ENCODE results near the gene PYGM. TPM values are rescaled to one million over a fixed set of nuclear protein-coding genes. Genes with fewer than 3 reads are reported as not detected.

The PYGM gene
- total and polyA plus RNA-seq, 2 donors (not counting 3 experiments of a cell fraction or from before 2014, with no cell fraction given), result 0.10 to 0.62 TPM

DNA sequence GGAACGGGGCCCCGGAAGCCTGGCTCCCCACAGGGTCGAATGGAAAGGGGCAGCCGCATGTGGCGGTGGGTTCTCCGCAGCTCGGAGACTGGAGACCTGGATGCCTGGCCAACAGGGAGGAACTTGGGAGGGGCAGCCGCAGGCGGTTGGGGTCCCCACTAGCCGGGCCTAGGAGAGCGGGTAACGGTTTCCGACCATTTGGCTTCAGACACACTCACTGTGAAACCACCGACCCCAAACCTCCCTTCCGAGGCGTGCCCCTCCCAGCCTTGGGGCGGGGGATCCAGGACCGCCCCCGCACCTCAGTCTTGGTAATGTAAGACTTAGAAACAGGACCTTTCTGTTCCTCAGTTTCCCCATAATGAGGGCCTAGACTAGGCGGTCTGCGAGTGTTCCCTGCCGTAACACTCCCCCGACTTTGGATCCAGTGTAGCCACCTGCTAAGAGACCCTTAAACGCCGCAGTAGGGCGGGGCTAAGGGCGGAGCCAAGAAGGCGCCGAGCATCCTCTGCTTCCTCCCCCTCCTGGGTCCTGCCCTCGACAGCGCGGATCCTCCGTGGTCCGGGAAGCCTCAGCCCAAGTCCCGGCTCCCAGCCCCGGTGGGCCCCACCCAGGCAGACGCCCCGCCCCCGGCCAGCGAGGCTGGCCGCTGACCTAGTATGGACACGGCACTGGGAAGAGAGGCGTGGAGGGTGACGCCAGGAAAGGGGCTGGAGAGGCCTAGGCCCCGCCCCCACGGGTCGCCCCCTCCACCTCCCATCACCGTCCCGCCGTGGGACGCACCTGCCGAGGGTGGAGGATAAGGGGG lies 14.0 kb downstream of the PYGM start:
- Histone ChIP-seq H3K4me3 (replicated peaks in 1 of 3; ENCODE audit: insufficient read depth in 1 of 3, low read depth in 1 of 3, low read length in 3 of 3) (peak overlapping the region; percentile 15 to 49 (median 32)), H2AFZ (ENCODE audit: low read depth, low read length) (peak overlapping the region; percentile 85), H3K27me3 (ENCODE audit: control insufficient read depth in 2 of 2, insufficient read depth in 2 of 2, low read length in 2 of 2) (peaks cover 27 to 32% of the 10 kb centered on the region in 2 experiments), H3K4me1 (ENCODE audit: control insufficient read depth, extremely low read depth, insufficient read depth, low read length) (peaks cover 13% of the 10 kb centered on the region), H3K27ac (ENCODE audit: insufficient read depth, low read depth, low read length) (no peak overlapping the region), H3K9me3 (replicated peaks; ENCODE audit: control insufficient read depth, insufficient read depth, low read length) (no peaks in the 10 kb centered on the region), H3K9ac (replicated peaks; ENCODE audit: extremely low read depth, insufficient read depth, low read length) (no peak overlapping the region), H3K36me3 (ENCODE audit: control insufficient read depth in 2 of 2, extremely low read depth in 1 of 2, insufficient read depth in 2 of 2, low read length in 2 of 2) (no peaks in the 10 kb centered on the region), H3K9me1 (replicated peaks; ENCODE audit: control insufficient read depth, extremely low read depth, insufficient read depth, low read length) (no peaks in the 10 kb centered on the region), H4K20me1 (replicated peaks; ENCODE audit: control insufficient read depth, extremely low read depth, insufficient read depth, low read length) (no peaks in the 10 kb centered on the region), H3K79me2 (ENCODE audit: control insufficient read depth, insufficient read depth, low read length) (no peaks in the 10 kb centered on the region), H3K4me2 (ENCODE audit: insufficient read depth, low read length) (peak overlapping the region; percentile 84)
- ChIA-PET CTCF (interaction anchor here (1.3 kb wide), 1 partner anchor 23 kb away, joined by 3 read pairs; the partner anchor contains the start of gene NRXN2), POLR2A (no interaction called here)
- peak; percentile 64 for DNase-seq (ENCODE audit: low read depth, low spot score)
- FAIRE-seq, result peak; percentile 65
- TSS peak; percentile 50 for BruUV-seq (replicated peaks)
- intact Hi-C loops (cut with micrococcal nuclease), result no loop called here
- dilution Hi-C loops (cut with MboI; ENCODE audit: extremely low pct_ligation_motif_present, low sequenced_read_pairs), result no loop called here
- TF ChIP-seq POLR2AphosphoS5 (IDR thresholded peaks at IDR 0.05; ENCODE audit: insufficient read depth, low read depth, low read length), result peak; percentile 28
- peak; percentile 64 for TF ChIP-seq EZH2 (IDR thresholded peaks at IDR 0.05; ENCODE audit: borderline replicate concordance, low read depth, low read length, severe bottlenecking)
- TF ChIP-seq, protein P1, sequence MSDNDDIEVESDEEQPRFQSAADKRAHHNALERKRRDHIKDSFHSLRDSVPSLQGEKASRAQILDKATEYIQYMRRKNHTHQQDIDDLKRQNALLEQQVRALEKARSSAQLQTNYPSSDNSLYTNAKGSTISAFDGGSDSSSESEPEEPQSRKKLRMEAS (IDR thresholded peaks at IDR 0.05; ENCODE audit: insufficient read depth, insufficient read length), result no peak
- no peak for TF ChIP-seq GATA2 (IDR thresholded peaks at IDR 0.05; ENCODE audit: insufficient read depth, insufficient read length, low read depth, low read length)
- TF ChIP-seq FOS (IDR thresholded peaks at IDR 0.05; ENCODE audit: borderline replicate concordance, insufficient read depth, low read length), result no peak

DNA sequence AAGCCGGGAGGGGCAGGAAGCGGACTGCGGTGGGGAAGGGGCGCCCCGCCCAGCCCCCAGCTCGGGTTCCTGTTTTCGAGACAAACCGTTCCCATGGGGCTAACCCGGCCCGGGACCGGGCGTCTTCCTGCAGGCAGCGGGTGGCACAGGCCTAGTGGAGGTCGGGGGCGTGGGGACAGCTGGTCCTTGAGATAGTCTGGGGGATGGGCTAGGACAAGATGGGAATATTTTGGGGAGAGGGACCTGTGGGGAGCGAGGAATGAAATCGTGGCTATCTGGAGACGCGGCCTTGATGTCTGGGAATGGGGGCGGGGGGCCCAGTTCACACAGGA lies 14.6 kb downstream of the PYGM start:
- H3K9ac ChIP-seq (replicated peaks; ENCODE audit: extremely low read depth, insufficient read depth, low read length), result no peak overlapping the region
- DNase-seq (ENCODE audit: low read depth, low spot score) (peak; percentile 32), FAIRE-seq (no peak)
- peak overlapping the region; percentile 84 for H3K4me2 ChIP-seq (ENCODE audit: insufficient read depth, low read length)
- intact Hi-C loops (cut with micrococcal nuclease), result no loop called here
- H2AFZ ChIP-seq (ENCODE audit: low read depth, low read length), result peak overlapping the region; percentile 85
- no peaks in the 10 kb centered on the region for H3K9me1 ChIP-seq (replicated peaks; ENCODE audit: control insufficient read depth, extremely low read depth, insufficient read depth, low read length)
- no peaks in the 10 kb centered on the region for H3K9me3 ChIP-seq (replicated peaks; ENCODE audit: control insufficient read depth, insufficient read depth, low read length)
- ChIA-PET CTCF (interaction anchor here (1.3 kb wide), 1 partner anchor 22 kb away, joined by 3 read pairs; the partner anchor contains the start of gene NRXN2), POLR2A (no interaction called here)
- TF ChIP-seq EZH2 (IDR thresholded peaks at IDR 0.05; ENCODE audit: borderline replicate concordance, low read depth, low read length, severe bottlenecking), result peak; percentile 62
- no peak for TF ChIP-seq POLR2A (IDR thresholded peaks at IDR 0.05; ENCODE audit: low read depth, low read length)
- peaks cover 13% of the 10 kb centered on the region for H3K4me1 ChIP-seq (ENCODE audit: control insufficient read depth, extremely low read depth, insufficient read depth, low read length)
- H3K27me3 ChIP-seq (ENCODE audit: control insufficient read depth in 2 of 2, insufficient read depth in 2 of 2, low read length in 2 of 2), result peaks cover 27 to 32% of the 10 kb centered on the region in 2 experiments
- no TSS peak for BruUV-seq (replicated peaks)
- peak overlapping the region; percentile 15 to 49 (median 32) for H3K4me3 ChIP-seq (replicated peaks in 1 of 3; ENCODE audit: insufficient read depth in 1 of 3, low read depth in 1 of 3, low read length in 3 of 3)
- no peaks in the 10 kb centered on the region for H3K79me2 ChIP-seq (ENCODE audit: control insufficient read depth, insufficient read depth, low read length)
- H3K27ac ChIP-seq (ENCODE audit: insufficient read depth, low read depth, low read length), result no peak overlapping the region
- no peaks in the 10 kb centered on the region for H4K20me1 ChIP-seq (replicated peaks; ENCODE audit: control insufficient read depth, extremely low read depth, insufficient read depth, low read length)
- no peaks in the 10 kb centered on the region for H3K36me3 ChIP-seq (ENCODE audit: control insufficient read depth in 2 of 2, extremely low read depth in 1 of 2, insufficient read depth in 2 of 2, low read length in 2 of 2)
- dilution Hi-C loops (cut with MboI; ENCODE audit: extremely low pct_ligation_motif_present, low sequenced_read_pairs), result no loop called here

Data from endothelial cell of umbilical vein (primary cell).